ENCODE measurements around the gene ACOX1. TPM values are rescaled to one million over a fixed set of nuclear protein-coding genes. Genes with fewer than 3 reads are reported as not detected.
A peak's percentile ranks its signal among the peaks of the same experiment; 100 is the strongest.

Gene ACOX1
- total and polyA plus RNA-seq, 2 donors (not counting 1 experiment from before 2014, with no cell fraction given) = 6.6 to 31.2 TPM

- ChIA-PET CTCF (interaction anchor here (0.7 to 1.4 kb wide), 6 partner anchors 36 to 254 kb away, joined by 3 to 6 read pairs (median 4); partner anchors contain the start of gene CDK3), POLR2A (interaction anchor here (0.9 to 1.3 kb wide), 3 partner anchors 37 to 86 kb away, joined by 3 to 4 read pairs (median 3); partner anchors contain the start of genes ACOX1, TEN1 and WBP2)
- H3K79me2 ChIP-seq (ENCODE audit: control insufficient read depth, insufficient read depth, low read length) = peaks cover 3% of the 10 kb centered on the region
- no peaks in the 10 kb centered on the region for H4K20me1 ChIP-seq (ENCODE audit: control insufficient read depth, insufficient read depth, low read length, poor library complexity, severe bottlenecking)
- TF ChIP-seq CTCF (IDR thresholded peaks at IDR 0.05) (no peak), EZH2 (IDR thresholded peaks at IDR 0.05; ENCODE audit: borderline replicate concordance, insufficient read depth, low read depth, low read length, poor library complexity, severe bottlenecking) (no peak)
- peak overlapping the region; percentile 95 for H3K4me2 ChIP-seq (replicated peaks; ENCODE audit: low read depth, low read length, poor library complexity, severe bottlenecking)
- Mint-ChIP-seq H3K4me3 (peak overlapping the region; percentile 92), H3K27ac (peak overlapping the region; percentile 61), H3K4me1 (peaks cover 12% of the 10 kb centered on the region), H3K9me3 (ENCODE audit: insufficient read depth) (no peaks in the 10 kb centered on the region), H3K27me3 (no peaks in the 10 kb centered on the region)
- peak overlapping the region; percentile 91 for H3K9ac ChIP-seq (ENCODE audit: low read length)
- peak overlapping the region in 1 of 2 donors; percentile 82 for H3K27ac ChIP-seq (ENCODE audit: low read length in 2 of 2)
- DNase-seq (no peak), ATAC-seq (ENCODE audit: low read depth) (no peak)
- H2AFZ ChIP-seq (ENCODE audit: insufficient read depth, low read depth, low read length, poor library complexity, severe bottlenecking) = peak overlapping the region; percentile 99
- WGBS (ENCODE audit: insufficient coverage) = no CpG with 5 or more reads among the region's 6 CpGs
- peaks cover 0 to 14% of the 10 kb centered on the region in 2 donors for H3K4me1 ChIP-seq (ENCODE audit: control insufficient read depth in 2 of 2, insufficient read depth in 2 of 2, low read length in 2 of 2)
- H3K36me3 ChIP-seq (replicated peaks in 1 of 2; ENCODE audit: control extremely low read depth in 1 of 2, control insufficient read depth in 1 of 2, extremely low read depth in 1 of 2, insufficient read depth in 2 of 2, low read length in 1 of 2) = peaks cover 0 to 4% of the 10 kb centered on the region in 2 experiments
- H3K9me3 ChIP-seq (ENCODE audit: control extremely low read depth in 1 of 3, control insufficient read depth in 2 of 3, insufficient read depth in 1 of 3, low read length in 2 of 3) = no peaks in the 10 kb centered on the region
- intact Hi-C loops (cut with micrococcal nuclease) = loop anchor here (1.0 to 2.0 kb wide), 5 partner anchors 36 to 157 kb away; partner anchors contain the start of genes ACOX1, TEN1, UNK and WBP2
- H3K27me3 ChIP-seq (replicated peaks in 1 of 4; ENCODE audit: control extremely low read depth in 1 of 4, control insufficient read depth in 3 of 4, insufficient read depth in 4 of 4, low read length in 3 of 4) = no peaks in the 10 kb centered on the region
- H3K4me3 ChIP-seq (ENCODE audit: control extremely low read depth in 1 of 5, extremely low read depth in 1 of 5, insufficient read depth in 1 of 5, low read depth in 2 of 5, low read length in 4 of 5) = peak overlapping the region in 4 of 5 experiments; percentile 75 to 97 (median 85)
Measured at GRCh38 chr17:75941442-75941819, 37.5 kb downstream of the ACOX1 start.
